GM12892 (cell line): Measurements from ENCODE around the gene SRI.

Experiments
- POLR2A ChIP-seq: IDR thresholded peaks from 2 replicates; pipeline ENCODE4 v1.6.1; 2011; ENCODE audit warnings: low read depth, low read length, control low read depth
- POLR2AphosphoS5 ChIP-seq: IDR thresholded peaks from 2 replicates; pipeline ENCODE4 v1.6.1; 2011; ENCODE audit warnings: low read depth, low read length, control low read depth
- TAF1 ChIP-seq: IDR thresholded peaks from 2 replicates; pipeline ENCODE4 v1.6.1; 2011; ENCODE audit warnings: low read depth, mild to moderate bottlenecking, control low read depth, low read length, borderline replicate concordance

DNA sequence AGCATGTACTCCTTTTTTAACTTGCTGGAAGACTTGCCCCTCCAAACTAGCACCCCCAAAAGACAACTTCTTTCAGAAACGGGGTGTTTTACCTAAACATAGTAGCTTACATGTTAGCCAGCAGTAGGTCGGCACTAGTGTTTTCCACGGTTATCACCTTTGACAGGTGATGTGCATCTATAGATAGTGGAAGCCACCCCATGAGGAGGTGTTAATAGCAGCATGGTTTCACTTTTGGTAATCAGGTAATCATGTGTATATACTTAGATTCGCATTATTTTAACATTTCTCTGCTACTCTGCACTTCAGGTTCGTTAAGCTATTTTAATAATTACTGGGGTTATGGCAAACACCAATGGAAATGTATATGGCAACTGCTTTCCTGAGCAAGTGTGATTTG is 17.6 kb downstream of the SRI start:
- TF ChIP-seq POLR2A (peak; percentile 47), TAF1 (no peak), POLR2AphosphoS5 (no peak; the same call in none of the 2 replicates)
